ENCODE measurements around the gene IFITM1.
"Not testable (repeated sequence)": the region's sequence is repeated elsewhere in the genome, so short reads cannot be mapped to it uniquely, and the experiment has no call there.

DNA sequence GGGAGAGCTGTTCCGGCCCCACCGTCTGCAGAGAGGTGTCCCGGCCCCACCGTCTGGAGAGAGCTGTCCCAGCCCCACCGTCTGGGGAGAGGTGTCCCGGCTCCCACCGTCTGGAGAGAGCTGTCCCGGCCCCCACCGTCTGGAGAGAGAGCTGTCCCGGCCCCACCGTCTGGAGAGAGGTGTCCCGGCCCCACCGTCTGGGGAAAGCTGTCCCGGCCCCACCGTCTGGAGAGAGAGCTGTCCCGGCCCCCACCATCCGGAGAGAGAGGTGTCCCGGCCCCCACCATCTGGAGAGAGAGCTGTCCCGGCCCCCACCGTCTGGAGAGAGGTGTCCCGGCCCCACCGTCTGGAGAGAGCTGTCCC is 49.6 kb downstream of the IFITM1 start:
- not testable (repeated sequence) for TF ChIP-seq CTCF (IDR thresholded peaks at IDR 0.05 in 4 of 5, conservative IDR thresholded peaks at IDR 0.05 in 1 of 5); POLR2A (IDR thresholded peaks at IDR 0.05)

Measured in gastrocnemius medialis (tissue), 4 donors.